NCI-H146 treated with DMSO at 0.1 percent for 48 hours (cell line): ENCODE data around the gene SLC41A3.
"Not testable (repeated sequence)": the region's sequence is repeated elsewhere in the genome, so short reads cannot be mapped to it uniquely, and the experiment has no call there.

Experiments used
- DNase-seq: peaks from one replicate; lab custom pipeline; 2025; ENCODE audit not compliant: unreplicated experiment; lab: John Stamatoyannopoulos, UW

The SLC41A3 gene

GRCh38 chr3:126056088-126056487, 27.8 kb downstream of the SLC41A3 start:
- DNase-seq = no peak

- no peak for DNase-seq
Observed at GRCh38 chr3:126054870-126055269, 29.1 kb downstream of the SLC41A3 start.

GRCh38 chr3:126053949-126054569, 29.9 kb downstream of the SLC41A3 start:
- no peak for DNase-seq

- no peak for DNase-seq
Observed at GRCh38 chr3:126053513-126053912, 30.4 kb downstream of the SLC41A3 start.

GRCh38 chr3:126052196-126053058, 31.5 kb downstream of the SLC41A3 start:
- no peak for DNase-seq

- DNase-seq = no peak
Observed at GRCh38 chr3:126051741-126052140, 32.2 kb downstream of the SLC41A3 start.

GRCh38 chr3:126051234-126051633, 32.7 kb downstream of the SLC41A3 start:
- no peak for DNase-seq

GRCh38 chr3:126050626-126051025, 33.3 kb downstream of the SLC41A3 start:
- DNase-seq = no peak

GRCh38 chr3:126050050-126050392, 33.9 kb downstream of the SLC41A3 start:
- no peak for DNase-seq

- no peak for DNase-seq
Observed at GRCh38 chr3:126049289-126050049, 34.5 kb downstream of the SLC41A3 start.

GRCh38 chr3:126040386-126040785, 43.5 kb downstream of the SLC41A3 start:
- DNase-seq = no peak

- no peak for DNase-seq
Observed at GRCh38 chr3:126039870-126040269, 44.1 kb downstream of the SLC41A3 start.

GRCh38 chr3:126038791-126039190, 45.1 kb downstream of the SLC41A3 start:
- DNase-seq = not testable (repeated sequence)

GRCh38 chr3:126036056-126036549, 47.8 kb downstream of the SLC41A3 start:
- no peak for DNase-seq

GRCh38 chr3:126035362-126036050, 48.4 kb downstream of the SLC41A3 start:
- DNase-seq = no peak

GRCh38 chr3:126034481-126035361, 49.2 kb downstream of the SLC41A3 start:
- DNase-seq = no peak

GRCh38 chr3:126033765-126034164, 50.2 kb downstream of the SLC41A3 start:
- DNase-seq = no peak

GRCh38 chr3:126033051-126033745, 50.7 kb downstream of the SLC41A3 start:
- no peak for DNase-seq

- DNase-seq = no peak
Observed at GRCh38 chr3:126031981-126032471, 51.9 kb downstream of the SLC41A3 start.
